Measurements from ENCODE around the gene MBNL2. TPM values are rescaled to one million over a fixed set of nuclear protein-coding genes. Genes with fewer than 3 reads are reported as not detected.

Gene MBNL2
- total and polyA plus RNA-seq, 10 of the 15 experiments (the other 5 are each of a cell fraction or from before 2014, with no cell fraction given) = 1.6 to 9.7 (median 6.7) TPM

DNA sequence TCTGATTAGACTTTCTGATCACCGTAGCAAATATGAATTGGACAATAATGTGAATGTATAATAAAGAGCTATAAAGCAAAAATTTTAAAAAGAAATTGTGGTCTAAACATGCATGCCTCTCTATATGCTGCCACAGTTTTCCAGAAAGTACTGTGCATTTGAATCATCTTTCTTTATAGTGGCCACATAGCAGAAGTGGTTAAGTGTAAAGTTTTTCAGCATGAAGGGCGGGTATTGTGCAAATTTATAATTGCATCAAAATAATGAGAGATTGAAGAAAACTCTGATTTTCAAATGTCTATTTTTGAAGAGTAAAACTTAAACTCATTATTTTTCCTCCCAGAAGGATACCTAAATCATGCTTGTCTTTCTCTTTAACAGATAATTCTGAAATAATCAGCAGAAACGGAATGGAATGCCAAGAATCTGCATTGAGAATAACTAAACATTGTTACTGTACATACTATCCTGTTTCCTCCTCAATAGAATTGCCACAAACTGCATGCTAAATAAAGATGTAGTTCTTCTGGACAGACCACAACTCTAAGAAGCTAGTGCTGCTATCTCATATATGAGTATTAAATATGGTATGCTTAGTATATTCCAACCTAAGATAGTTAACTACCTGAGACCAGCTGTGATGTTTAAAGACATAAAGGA is 168.9 kb downstream of the MBNL2 start:
- Histone ChIP-seq H3K36me3 (ENCODE audit: control insufficient read depth in 2 of 2, insufficient read depth in 2 of 2, low read length in 1 of 2) (no peaks in the 10 kb centered on the region), H3K4me1 (ENCODE audit: control insufficient read depth, insufficient read depth, low read length) (no peaks in the 10 kb centered on the region), H3K9ac (ENCODE audit: control insufficient read depth, insufficient read depth, low read length) (no peak overlapping the region), H3K9me3 (replicated peaks; ENCODE audit: control insufficient read depth, insufficient read depth, low read length) (no peaks in the 10 kb centered on the region), H3K27ac (ENCODE audit: control insufficient read depth, insufficient read depth) (no peak overlapping the region), H3K27me3 (replicated peaks in 1 of 2; ENCODE audit: control insufficient read depth in 2 of 2, insufficient read depth in 2 of 2, low read length in 1 of 2) (no peaks in the 10 kb centered on the region), H2AFZ (ENCODE audit: control insufficient read depth, low read depth, low read length) (no peak overlapping the region), H3K4me3 (no peak overlapping the region), H3K79me2 (ENCODE audit: control insufficient read depth, insufficient read depth, low read length) (no peaks in the 10 kb centered on the region), H4K20me1 (ENCODE audit: control insufficient read depth, insufficient read depth) (no peaks in the 10 kb centered on the region), H3K4me2 (ENCODE audit: control insufficient read depth, insufficient read depth) (no peak overlapping the region)
- intact Hi-C loops (cut with micrococcal nuclease; ENCODE audit: unreplicated experiment) (no loop called here), in situ Hi-C loops (cut with MboI) (no loop called here)
- ChIA-PET RAD21 (ENCODE audit: unreplicated experiment) (interaction anchor here (0.8 kb wide), 1 partner anchor 281 kb away, joined by 3 read pairs; no protein-coding TSS in a partner anchor), POLR2A (no interaction called here), SMC1A (ENCODE audit: uncharacterized antibody, unreplicated experiment) (interaction anchor here (0.7 to 1.6 kb wide), 3 partner anchors 13 to 24 kb away, joined by 3 to 4 read pairs (median 4); no protein-coding TSS in a partner anchor), CTCF (interaction anchor here (1.1 to 2.4 kb wide), 3 partner anchors 17 to 184 kb away, joined by 3 to 5 read pairs (median 3); no protein-coding TSS in a partner anchor)
- BruUV-seq (replicated peaks) = no TSS peak
- FAIRE-seq = no peak
- TF ChIP-seq, protein P1, sequence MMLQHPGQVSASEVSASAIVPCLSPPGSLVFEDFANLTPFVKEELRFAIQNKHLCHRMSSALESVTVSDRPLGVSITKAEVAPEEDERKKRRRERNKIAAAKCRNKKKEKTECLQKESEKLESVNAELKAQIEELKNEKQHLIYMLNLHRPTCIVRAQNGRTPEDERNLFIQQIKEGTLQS (IDR thresholded peaks at IDR 0.05; ENCODE audit: borderline replicate concordance, extremely low read depth, low read depth, low read length) = no peak
- TF ChIP-seq JUNB (IDR thresholded peaks at IDR 0.05) (no peak), KLF5 (IDR thresholded peaks at IDR 0.05; ENCODE audit: partially characterized antibody) (no peak), BRCA1 (IDR thresholded peaks at IDR 0.05; ENCODE audit: low read depth, low read length) (no peak)
- TF ChIP-seq, protein P2, sequence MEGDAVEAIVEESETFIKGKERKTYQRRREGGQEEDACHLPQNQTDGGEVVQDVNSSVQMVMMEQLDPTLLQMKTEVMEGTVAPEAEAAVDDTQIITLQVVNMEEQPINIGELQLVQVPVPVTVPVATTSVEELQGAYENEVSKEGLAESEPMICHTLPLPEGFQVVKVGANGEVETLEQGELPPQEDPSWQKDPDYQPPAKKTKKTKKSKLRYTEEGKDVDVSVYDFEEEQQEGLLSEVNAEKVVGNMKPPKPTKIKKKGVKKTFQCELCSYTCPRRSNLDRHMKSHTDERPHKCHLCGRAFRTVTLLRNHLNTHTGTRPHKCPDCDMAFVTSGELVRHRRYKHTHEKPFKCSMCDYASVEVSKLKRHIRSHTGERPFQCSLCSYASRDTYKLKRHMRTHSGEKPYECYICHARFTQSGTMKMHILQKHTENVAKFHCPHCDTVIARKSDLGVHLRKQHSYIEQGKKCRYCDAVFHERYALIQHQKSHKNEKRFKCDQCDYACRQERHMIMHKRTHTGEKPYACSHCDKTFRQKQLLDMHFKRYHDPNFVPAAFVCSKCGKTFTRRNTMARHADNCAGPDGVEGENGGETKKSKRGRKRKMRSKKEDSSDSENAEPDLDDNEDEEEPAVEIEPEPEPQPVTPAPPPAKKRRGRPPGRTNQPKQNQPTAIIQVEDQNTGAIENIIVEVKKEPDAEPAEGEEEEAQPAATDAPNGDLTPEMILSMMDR (IDR thresholded peaks at IDR 0.05 in 2 of 3, conservative IDR thresholded peaks at IDR 0.05 in 1 of 3; ENCODE audit: control insufficient read depth in 2 of 3, extremely low read depth in 1 of 3, insufficient read depth in 1 of 3, low read depth in 3 of 3, low read length in 3 of 3) = no peak
- ATAC-seq = no peak
- WGBS (ENCODE audit: insufficient coverage, insufficient replicate concordance, low lambda C conversion rate, missing lambda C conversion rate) = 99% methylated on average over 3 of the region's 3 CpGs
- no peak for DNase-seq (ENCODE audit: low read depth, low spot score)

Measured in GM12878 (cell line).